ENCODE data around the gene RAD51B.

- TF ChIP-seq CTCF (IDR thresholded peaks at IDR 0.05) (no peak), POLR2A (IDR thresholded peaks at IDR 0.05) (no peak)
These were observed 950.5 kb downstream of the RAD51B start for GRCh38 chr14:68770051-68770450.
